NT2/D1 (cell line): ENCODE results near the gene CEP78.

ENCODE experiments used
- YY1 ChIP-seq: IDR thresholded peaks from 2 replicates; pipeline ENCODE4 v1.6.1; 2011; ENCODE audit not compliant: insufficient read length, insufficient read depth
- ZNF274 ChIP-seq: IDR thresholded peaks from 2 replicates; pipeline ENCODE4 v1.6.1; 2011; ENCODE audit warnings: mild to moderate bottlenecking, low read depth, low read length

DNA sequence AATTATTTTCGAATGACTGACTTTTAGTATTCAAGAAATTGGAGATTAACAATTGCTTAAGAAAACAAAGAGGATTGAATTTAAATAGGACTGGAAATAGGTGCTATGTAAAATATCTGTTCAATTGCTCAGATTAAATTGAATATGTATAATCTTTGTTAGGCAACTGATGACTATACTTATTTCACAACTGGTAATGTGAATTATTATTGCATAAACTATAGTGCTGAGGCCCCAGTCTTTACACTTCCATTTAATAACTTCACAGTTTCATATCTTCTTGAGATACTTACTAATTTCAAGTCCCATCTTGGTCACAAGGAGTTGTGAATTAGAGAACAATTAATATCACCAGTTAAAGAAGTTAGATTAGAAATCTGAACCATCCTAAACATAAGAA lies 16.7 kb downstream of the CEP78 start:
- TF ChIP-seq ZNF274 (no peak), YY1 (no peak)
